GM19193 (cell line): ENCODE results near the gene SLC31A2.

Experiments used
- POLR2A ChIP-seq: IDR thresholded peaks from 4 replicates; pipeline ENCODE4 v1.6.1; 2011; ENCODE audit not compliant: insufficient read depth, insufficient read length; ENCODE audit errors: extremely low read depth

Gene SLC31A2, protein sequence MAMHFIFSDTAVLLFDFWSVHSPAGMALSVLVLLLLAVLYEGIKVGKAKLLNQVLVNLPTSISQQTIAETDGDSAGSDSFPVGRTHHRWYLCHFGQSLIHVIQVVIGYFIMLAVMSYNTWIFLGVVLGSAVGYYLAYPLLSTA

DNA sequence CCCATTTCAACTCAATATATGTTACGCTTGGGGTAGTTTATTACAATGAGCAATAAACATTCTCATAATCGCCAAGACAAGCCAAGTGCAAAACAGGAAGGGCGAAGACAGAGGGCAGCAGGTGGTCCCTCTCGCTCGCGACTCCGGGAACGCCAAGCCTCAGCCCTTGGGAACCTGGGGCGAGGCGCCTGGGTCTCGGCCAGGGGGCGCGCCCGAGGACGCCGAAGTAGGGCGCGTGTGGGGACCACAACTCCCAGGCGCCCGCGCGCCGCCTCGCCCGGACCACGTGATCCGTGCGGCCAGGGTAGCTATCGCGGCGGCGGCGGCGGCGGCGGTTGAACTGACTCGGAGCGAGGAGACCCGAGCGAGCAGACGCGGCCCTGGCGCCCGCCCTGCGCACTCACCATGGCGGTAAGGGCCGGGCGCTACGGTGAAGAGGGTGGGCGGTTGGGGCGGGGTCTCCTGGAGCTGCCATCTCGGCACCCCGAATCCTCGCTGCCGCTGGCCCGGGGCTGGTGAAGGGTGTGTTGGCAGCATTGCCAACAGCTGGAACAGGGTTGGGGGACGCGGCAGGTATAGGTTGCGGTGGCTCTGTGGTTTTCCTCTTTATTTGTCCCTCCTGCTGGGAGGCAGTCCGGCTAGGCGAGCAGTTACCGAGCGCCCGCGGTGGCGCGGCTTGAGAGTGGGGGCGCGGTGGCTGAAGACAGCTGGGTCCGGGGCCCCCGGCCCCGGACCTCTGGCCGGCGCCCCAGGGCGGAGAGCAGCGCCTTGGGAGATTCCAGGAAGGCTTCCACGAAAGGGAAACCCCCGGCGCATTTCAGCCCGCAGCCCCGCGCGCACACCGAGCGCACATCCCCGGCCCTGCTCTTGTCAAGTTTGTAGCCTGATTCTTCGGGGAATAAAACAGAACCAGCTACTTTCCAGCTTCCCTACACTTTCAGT lies at the start of gene SLC31A2:
TSS of gene SLC31A2 (plus strand) at position 338 of the 942 bp plus-strand sequence. CDS start at position 406, 68 bp downstream.
- TF ChIP-seq POLR2A = peak; percentile 45

DNA sequence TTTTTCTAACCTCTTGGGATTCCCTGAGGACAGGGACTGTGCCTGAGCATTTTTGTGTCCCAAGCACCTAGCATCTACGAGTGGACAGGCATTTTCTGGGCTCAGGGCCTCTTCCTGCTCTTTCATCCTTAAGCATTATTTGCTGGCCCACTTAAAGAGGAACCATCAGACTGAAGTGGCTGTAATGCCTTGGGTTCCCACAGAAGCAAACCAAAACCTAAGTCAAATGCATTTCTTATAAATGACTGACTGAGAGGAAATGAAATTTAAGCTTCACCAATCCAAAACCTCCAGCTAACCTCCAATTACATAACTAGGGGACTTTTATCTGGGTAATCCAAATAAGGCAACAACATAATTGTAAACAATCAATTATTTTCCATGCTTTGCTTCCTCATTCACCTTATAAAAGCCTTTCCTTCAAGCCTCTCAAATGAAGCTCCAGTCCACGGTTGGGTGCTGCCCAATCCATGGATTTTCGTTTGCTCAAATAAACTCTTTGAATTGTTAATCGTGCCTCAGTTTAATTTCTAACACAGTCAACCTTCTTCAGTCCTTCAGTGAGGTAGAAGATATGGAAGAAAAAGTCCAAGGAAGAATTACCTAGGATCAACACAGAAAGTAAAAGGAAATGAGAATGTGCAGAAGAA lies 25.3 kb upstream of the SLC31A2 start:
- no peak for TF ChIP-seq POLR2A

DNA sequence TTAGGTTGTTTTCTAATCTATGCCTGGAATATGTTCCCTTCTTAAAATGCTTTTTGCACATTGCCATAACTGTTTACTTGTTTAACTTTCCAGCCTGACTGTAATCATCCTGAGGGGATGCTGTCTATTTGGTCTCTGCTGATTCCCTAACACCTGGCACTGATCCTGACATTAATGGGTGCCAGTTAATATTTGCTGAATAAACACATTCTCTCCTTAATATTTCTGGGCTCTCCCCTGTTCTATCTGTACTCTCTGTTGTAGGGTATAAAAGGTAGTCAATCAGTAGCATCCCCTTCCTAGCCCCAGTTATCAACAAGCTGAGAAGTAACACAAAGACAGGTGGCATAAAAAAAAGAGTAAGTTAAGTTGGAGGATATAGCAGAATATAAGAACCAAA lies 21.3 kb upstream of the SLC31A2 start:
- TF ChIP-seq POLR2A = no peak

DNA sequence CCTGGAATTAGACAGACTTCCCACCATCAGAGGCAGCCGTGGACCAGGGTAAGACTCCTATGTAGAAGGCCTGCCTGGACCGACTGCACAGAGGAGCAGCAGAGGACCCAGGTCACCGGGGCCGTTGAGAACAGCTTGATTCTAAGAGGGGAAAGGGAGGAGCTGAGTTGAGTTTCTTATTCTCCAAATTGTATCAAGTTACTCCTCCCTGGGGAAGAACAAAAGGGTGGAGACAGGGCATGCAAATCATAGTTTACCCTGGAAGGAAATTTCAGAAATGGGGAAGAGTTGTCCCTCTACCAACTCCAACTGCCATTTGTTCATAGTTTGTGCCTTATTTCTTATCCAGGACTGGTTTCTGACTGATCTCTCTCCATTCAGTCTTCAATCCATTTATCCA lies 20.9 kb upstream of the SLC31A2 start:
- TF ChIP-seq POLR2A = no peak

DNA sequence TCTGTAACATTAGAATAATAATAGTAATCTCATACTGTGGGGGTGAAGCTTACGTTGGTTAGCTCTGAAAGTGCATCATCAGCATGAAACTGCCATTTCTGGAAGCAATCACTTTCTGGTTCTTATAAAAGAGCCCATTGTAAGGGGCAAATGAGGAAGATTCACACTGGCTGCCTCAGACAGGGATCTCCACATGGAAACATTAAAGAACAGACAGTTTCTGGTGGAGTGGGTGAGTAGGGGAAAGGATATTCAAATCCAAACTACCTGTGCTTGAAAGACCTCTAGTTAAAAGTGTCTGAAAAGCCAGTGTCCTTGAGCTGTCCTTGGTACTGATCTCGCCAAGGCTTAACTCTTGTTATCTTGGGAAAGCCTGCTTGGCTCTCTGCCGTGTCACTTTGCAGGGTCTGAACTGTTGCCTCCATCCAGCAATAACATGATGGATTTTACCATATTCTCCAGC lies 19.1 kb upstream of the SLC31A2 start:
- no peak for TF ChIP-seq POLR2A

DNA sequence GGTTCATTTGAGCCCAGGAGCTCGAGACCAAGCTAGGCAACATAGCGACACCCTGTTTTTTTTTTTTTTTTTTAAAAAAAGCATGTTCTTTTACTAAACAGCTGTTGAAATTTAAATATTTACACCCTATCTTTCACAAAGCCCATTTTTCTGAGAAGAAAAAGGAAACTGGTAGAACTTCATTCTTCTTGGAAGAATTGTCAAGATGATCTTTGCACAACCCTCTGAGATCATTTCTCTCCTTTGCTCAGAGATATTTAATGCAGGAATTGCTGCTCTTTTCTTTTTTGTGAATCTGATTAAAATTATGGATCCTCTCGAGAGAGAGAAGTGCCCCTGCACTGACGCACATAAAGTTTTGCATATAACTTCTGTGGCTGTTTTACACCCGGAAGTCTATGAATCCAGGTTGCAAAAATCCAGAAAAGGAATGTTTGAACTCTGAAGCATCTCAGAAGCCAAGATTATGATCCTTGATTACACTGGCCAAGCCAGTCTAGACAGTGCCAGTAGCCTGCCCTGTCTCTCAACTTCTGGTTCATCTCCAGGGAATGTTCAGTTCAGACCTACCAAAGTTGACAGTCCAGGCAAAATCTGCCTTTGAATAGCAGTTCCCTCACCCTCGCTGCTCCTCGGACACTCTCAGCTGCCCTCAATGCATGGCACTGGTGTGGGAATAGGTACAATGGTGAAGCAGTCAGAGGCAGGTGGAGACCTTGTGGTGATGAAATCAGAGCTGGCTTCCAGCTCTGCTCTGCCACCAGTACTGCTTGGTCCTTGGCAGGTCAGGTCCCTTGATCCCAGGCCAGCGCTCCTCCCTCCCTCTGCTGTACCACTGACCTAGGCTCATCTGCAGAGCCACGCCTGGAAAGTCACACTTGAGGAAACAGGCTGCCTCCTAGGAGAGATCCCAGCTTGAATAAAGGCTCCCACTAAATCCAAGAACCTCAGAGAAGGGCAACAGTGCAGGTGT lies 13.3 kb upstream of the SLC31A2 start:
- TF ChIP-seq POLR2A = no peak

DNA sequence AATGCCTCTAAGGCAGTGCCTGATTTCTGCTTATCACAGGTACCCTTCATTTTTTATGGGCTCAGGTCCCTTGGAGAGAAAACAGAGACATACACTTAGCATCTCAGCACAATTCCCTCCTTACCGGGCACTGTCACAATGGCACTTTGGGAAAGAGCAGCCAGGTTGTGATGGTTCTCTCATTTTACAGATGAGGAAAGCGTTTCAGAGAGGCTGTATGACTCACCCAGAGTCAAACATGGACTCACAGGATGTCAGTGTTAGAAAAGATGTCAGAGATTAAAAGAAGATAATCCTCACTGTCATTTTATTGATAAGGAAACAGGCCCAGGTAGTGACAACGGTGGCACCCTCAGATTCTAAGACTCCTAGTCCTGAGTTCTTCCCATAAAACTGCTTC lies 12.0 kb upstream of the SLC31A2 start:
- no peak for TF ChIP-seq POLR2A

DNA sequence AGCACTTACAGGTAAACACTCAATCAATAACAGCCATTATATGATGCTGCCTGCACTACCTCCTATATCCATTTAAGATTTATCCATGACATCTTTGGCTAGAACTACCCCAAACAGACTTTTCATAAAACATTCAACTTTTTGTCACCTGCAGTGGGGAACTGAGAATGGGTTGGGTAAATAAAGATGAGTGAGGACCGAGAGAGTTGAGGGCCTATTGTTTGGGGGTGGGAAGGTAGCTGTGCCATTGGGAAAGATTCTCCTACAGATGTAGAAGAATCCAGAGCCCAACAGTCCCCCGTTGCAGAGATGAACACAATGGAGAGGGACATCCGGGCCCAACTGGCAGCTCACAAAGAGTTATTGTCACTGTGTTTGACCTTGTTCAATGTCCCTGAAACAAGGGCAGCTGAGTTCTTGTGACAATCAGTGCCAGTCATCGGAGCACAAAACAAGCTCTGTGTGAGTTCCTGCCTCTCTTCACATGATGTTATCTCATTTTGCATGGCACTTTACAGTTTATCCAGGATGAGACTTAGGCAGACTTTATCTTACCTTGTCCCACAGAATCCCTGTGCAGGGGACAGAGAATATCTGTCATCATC lies 11.5 kb upstream of the SLC31A2 start:
- no peak for TF ChIP-seq POLR2A

DNA sequence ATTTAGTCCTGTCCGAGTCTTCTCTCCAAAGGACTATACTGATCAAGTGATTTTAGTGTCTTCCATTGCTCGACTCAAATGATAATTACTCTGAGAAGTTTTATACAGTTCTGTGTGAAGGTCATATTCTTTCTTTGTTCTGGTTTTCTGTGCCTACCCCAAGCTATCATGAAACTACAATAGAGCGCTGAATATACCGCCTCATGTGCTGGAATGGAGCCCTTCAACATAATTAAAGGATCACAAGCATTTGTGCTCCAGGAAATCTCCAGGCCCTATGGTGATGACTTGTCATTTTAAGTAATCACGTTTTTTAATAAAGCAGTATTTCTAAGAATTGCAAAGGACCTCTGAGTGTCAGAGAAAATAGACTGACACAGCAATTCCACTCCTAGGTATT lies 10.9 kb upstream of the SLC31A2 start:
- TF ChIP-seq POLR2A = no peak

DNA sequence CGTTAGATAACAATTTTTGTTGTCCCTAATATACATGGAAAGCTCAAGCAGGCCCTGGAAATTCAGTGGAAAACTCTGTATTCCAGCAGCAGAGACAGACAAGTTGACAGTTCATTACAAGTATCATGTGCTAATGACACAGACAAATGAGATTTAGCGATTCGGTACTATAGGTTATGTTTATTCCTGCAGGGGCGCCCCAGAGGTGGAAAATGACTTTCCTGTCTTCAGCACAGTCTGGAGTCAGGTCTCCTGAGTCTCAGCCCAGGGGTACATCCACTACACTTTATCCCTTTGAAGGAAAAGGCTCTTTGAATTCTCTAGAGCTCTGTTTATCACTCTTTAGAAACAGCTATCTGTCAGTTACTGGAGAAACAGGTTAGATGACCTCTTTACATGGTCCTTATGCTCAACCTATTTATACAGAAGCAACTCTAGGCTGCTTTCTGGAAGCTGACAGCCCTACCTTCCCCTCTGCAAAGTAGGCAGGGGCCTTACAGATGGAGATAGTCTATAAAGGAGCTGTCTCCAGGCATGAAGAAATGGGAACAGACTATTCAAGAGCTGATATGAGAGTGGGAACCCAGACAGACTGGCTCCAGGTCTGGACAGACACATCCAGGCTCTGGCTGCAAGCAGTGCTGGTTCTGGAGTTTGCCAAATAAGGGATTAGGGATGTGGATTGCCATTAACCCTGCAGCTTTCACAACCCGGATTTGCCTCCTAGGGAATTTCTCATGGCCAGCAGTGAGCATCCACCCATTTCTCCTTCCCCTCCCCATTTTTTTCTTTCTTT lies 7.2 kb upstream of the SLC31A2 start:
- no peak for TF ChIP-seq POLR2A

DNA sequence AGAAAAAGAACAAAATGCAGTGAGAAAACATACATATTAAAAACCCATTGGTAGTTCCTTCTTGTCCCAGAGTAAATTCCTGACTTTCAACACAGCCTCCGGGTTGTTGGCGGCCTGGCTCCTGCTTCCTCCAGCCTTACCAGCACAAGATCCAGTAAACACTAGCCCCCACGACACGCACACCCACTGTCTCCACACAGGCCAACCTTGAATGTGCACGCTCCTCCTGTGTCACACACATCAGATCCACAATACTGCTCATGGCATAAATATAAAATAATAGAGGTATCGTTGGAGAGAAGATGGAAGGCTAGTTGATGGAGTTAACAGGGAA lies 2.5 kb upstream of the SLC31A2 start:
- TF ChIP-seq POLR2A = no peak

DNA sequence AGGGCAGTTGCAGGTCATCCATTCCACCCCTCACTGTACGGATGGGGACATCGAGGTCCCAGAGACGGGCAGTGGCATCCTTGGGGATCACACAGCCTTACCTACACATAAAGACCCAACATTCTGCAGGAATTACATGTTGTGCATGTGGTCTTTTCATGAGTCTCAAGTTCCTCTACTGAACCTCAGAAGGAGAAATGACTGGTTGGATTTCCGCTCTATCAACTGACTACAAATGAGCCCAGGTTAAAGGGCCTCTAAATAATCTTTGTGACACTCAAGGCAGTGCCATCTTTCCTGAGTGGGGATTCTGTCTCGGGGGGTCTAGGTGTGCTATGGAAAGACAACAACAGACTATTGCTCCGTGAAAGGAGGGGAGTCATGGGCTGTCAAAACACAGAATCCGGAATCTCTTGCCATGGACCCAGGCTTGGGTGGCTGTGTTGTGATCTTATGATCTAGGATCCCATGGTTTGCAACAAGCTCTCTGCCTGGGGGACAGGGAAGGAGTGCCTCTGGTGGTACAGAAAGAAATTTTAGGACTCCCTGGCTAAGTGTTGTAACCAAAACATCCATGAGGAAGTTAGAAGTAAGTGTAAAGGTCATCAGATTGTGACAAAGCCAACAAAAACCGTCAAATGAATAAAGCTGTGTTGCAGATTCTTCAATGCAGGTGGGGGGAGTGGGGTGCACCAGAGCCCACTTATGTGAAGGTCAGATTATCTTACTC lies 1.9 kb upstream of the SLC31A2 start:
- no peak for TF ChIP-seq POLR2A

DNA sequence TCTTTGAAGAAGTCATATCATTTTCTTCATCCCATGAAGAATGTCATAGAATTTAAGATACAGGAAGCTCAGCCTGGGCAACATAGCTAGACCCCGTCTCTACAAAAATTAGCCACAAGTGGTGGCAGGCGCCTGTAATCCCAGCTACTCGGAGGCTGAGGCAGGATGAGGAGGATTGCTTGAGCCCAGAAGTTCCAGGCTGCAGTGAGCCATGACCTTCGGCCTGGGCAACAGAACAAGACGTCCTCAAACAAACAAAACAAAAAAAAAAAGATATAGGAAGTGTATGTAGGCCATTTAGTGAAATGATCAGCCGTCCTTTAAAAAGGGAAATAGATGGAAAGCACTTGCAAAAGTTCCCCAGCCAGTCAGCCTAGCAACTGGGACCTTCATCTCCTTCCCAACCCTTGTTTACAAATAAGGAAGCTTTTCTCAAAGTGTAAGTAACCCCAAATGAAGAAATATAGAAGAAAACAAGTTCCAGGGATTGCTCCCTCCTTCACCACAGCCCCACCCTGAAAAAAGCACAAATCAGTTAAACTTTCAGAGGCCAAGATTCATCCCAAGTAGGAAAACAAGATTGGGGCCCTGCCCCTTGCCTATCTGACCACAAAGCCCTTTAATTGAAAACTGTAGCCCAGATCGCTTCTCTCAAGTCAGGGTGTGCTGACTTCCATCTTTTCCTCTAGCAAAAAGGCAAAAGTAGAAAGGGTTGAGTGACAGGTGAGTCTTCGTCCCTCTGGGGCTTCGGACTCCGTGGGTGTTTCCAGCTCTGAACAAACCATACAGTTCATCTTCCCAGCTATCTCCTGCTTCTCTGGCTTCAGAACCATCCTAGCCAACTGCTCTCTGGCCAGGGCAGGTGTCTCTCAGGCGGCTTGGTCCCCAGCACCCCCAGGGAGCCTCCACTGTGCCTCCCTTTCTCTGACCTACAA lies 1.2 kb downstream of the SLC31A2 start:
- TF ChIP-seq POLR2A = no peak
